ENCODE results near the gene STH. TPM values are rescaled to one million over a fixed set of nuclear protein-coding genes. Genes with fewer than 3 reads are reported as not detected.
"Not testable (repeated sequence)": the region's sequence is repeated elsewhere in the genome, so short reads cannot be mapped to it uniquely, and the experiment has no call there.

STH gene, protein sequence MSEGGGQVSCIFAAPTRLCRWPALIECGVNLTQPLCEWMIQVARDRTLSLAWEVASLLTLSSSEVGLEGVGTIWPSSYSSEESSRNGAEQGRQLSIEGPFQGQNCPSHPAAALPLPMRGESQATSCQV
- not detected for polyA plus RNA-seq (ENCODE audit: insufficient read length)
- long read RNA-seq, donor 1: 0 reads
- long read RNA-seq, donor 2: 0 reads
- long read RNA-seq, donor 3: 0 reads
- long read RNA-seq, donor 4: 0 reads
- long read RNA-seq, donor 5: 0 reads
- long read RNA-seq, donor 6: 0 reads
- long read RNA-seq, donor 7: 0 reads
- long read RNA-seq, donor 8: 0 reads

DNA sequence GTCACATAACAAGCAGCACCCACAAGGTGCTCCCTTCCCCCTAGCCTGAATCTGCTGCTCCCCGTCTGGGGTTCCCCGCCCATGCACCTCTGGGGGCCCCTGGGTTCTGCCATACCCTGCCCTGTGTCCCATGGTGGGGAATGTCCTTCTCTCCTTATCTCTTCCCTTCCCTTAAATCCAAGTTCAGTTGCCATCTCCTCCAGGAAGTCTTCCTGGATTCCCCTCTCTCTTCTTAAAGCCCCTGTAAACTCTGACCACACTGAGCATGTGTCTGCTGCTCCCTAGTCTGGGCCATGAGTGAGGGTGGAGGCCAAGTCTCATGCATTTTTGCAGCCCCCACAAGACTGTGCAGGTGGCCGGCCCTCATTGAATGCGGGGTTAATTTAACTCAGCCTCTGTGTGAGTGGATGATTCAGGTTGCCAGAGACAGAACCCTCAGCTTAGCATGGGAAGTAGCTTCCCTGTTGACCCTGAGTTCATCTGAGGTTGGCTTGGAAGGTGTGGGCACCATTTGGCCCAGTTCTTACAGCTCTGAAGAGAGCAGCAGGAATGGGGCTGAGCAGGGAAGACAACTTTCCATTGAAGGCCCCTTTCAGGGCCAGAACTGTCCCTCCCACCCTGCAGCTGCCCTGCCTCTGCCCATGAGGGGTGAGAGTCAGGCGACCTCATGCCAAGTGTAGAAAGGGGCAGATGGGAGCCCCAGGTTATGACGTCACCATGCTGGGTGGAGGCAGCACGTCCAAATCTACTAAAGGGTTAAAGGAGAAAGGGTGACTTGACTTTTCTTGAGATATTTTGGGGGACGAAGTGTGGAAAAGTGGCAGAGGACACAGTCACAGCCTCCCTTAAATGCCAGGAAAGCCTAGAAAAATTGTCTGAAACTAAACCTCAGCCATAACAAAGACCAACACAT lies at the start of gene STH:
Gene STH (plus strand): TSS at position 264 of the 913 bp plus-strand sequence. CDS start 30 bp downstream, at position 294.
- no peak for DNase-seq

- DNase-seq: no peak
Measured at GRCh38 chr17:45949755-45950320, 49.2 kb upstream of the STH start.

- no peak for DNase-seq
Measured at GRCh38 chr17:45950888-45951287, 48.2 kb upstream of the STH start.

DNA sequence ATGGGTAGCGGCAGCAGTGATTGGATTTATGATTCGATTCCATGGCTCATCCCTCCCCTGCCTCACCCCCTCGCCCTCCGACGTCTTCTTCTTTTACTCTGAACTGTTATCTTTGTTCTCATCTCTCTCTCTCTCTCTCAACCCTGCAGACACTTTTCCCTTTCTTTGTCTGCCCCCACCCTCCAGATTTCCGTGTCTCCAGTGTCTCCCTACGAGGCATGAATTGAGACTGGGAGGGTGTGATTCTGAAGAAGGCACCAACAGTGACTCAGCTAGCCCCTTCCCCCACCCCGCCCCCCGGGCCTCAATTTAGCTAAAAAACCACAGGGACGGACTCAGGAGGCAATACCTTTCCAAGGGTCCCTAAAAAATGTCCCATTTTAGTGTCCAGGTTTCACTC lies 47.6 kb upstream of the STH start:
- DNase-seq: no peak

GRCh38 chr17:45951941-45952340 lies 47.1 kb upstream of the STH start:
- DNase-seq: no peak

GRCh38 chr17:45952814-45953320 lies 46.2 kb upstream of the STH start:
- DNase-seq: no peak

GRCh38 chr17:45953561-45953960 lies 45.5 kb upstream of the STH start:
- no peak for DNase-seq

GRCh38 chr17:45954914-45955313 lies 44.1 kb upstream of the STH start:
- no peak for DNase-seq

DNA sequence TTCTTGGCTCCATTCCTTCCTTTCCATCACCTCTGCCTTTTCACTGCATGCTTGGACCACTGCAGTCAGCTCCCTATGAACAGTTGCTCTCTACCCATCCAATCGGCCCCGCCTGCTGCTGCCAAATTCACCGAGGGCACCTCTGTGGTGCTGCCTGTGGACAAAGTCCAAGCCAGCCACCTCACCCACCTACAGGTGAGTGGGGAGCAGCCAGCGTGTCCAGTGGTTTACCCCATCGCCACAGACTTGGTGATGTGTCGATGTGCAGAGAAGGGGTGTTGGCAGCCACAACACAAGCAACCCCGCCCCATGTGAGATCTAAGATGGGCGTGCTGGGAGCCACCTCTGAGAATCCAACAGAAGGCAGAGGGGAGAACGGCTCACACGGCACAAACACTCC lies 43.7 kb upstream of the STH start:
- no peak for DNase-seq

DNA sequence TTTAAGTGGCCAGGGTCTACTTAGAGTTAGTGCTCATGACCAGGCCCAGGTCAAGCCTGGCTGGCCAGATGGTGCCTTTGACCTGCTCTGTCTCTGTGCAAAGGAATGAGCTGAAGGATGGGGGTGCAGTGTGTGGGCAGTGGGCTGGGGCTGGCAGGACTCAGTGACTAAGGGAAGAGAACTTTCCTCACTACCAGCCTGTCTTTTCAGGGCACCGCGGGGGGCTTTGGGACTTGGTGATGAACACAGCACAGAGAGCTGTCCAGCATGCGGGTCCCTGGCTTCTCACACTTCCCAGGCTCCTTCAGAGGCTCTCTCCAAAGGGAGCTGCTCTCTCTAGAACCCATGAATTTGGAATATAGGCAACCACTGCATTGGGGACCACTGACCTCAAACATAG lies 43.0 kb upstream of the STH start:
- DNase-seq: no peak

GRCh38 chr17:45956746-45957145 lies 42.3 kb upstream of the STH start:
- DNase-seq: not testable (repeated sequence)

GRCh38 chr17:45958307-45958706 lies 40.7 kb upstream of the STH start:
- no peak for DNase-seq

GRCh38 chr17:45958994-45959665 lies 39.9 kb upstream of the STH start:
- DNase-seq: no peak

DNA sequence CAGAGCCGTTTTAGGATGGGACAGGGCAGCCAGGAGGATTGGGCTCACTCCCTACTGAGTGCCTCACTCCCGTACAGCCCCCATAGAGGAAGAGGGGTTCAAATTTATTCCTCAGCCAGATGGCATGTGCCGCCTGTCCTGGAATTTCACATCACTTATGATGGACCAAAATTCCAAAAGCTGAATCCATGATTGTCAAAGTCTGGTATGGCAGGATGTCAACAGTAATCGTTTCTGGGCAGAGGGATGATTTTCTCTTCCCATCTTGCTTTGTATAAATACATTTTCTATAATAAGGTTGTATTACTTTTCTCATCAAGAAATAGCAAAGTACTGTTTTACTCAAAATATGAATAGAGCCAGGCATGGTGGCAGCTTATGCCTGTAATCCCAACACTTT lies 38.7 kb upstream of the STH start:
- no peak for DNase-seq

DNA sequence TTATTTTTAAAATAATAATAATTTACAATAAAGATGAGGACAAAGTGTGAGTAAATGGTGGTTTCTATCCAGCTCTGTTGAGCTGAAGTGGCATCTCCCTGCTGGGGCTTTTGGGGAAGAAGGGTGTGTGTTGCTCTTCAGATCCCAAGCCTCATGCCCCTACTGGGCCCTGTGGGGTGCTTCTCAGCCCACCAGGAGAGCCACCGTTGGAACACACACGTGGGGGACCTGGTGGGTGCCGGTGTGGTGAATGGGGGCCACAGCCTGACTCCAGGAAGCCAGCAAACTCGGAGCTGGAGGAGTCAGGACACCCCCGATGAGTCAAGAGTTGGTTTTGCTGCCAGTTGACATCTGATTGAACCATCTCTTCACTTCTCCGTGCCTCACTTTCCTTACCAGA lies 37.8 kb upstream of the STH start:
- no peak for DNase-seq

GRCh38 chr17:45962221-45962972 lies 36.7 kb upstream of the STH start:
- DNase-seq: no peak

DNA sequence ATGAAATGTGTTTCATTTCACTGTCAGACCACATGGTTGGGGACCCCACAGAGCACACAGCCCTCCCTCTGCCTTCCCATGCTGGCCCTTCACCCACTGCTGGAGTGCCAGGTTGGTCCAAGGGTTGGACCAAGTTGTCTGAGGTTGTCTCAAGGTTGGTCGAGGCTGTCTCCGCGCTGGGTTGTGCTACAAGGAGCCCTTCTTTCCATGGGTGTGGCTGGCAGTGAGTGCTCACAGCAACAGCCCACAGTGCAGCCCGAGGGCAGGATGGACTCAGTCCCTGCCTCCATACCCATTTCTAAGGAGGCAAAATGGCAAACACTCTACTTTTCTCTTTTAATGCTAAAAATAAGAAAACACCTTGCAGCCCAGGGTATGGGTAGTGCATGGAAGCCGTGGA lies 35.8 kb upstream of the STH start:
- no peak for DNase-seq

GRCh38 chr17:45963889-45964288 lies 35.2 kb upstream of the STH start:
- DNase-seq: no peak

GRCh38 chr17:45964634-45965033 lies 34.4 kb upstream of the STH start:
- DNase-seq: no peak

GRCh38 chr17:45965812-45966211 lies 33.2 kb upstream of the STH start:
- DNase-seq: no peak

DNA sequence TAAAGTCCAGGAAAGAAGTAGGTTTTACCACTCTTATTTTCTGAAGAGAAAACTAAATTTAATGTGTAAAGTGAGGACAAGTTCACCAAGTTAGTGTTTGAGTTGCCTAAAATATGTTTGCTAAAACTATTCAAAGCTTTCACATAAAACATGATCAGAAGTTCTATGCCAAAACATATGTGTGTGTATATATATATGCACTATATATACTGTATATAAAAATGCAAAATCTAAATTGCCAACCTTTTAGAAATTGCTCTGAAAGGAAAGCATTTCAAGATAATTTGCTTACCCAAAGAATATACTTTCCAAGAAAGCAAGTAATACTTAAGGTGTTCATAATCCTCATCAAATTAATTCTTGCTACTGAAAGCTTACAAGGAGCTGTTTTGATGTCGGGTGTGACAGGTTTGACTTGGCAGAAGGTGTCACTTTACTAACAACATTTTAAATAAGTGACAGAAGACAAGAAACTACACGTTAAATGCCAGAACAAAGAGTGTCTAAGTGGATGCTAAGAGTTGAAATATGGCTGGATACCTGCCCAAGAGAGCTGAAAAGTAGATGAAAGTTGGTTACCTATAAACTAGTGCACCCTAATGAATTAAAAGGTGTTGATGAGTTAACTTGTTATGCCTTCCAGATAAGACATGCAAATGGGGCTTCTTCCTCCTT lies 32.3 kb upstream of the STH start:
- no peak for DNase-seq

All from left kidney (tissue), 8 donors.